Caco-2 (cell line): ENCODE data around the gene RPLP2. TPM values are rescaled to one million over a fixed set of nuclear protein-coding genes. Genes with fewer than 3 reads are reported as not detected.
A peak's percentile ranks its signal among the peaks of the same experiment; 100 is the strongest.

Experiments
- BruUV-seq: library from RNA; stranded (reverse); fragments of 400-500 nt; replicated peaks from 2 replicates; lab custom pipeline; 2021; lab: Mats Ljungman, UMichigan
- CTCF ChIA-PET: fragments of 300-600 bp; sonication (Branson Sonifier 250); formaldehyde crosslinking; loops from one replicate; lab custom pipeline; 2022; ENCODE audit warnings: antibody characterized with exemption; lab: Charles Lee
- POLR2A ChIA-PET: fragments of 300-600 bp; sonication (Branson Sonifier 250); formaldehyde crosslinking; loops from one replicate; lab custom pipeline; 2022; ENCODE audit warnings: antibody characterized with exemption; lab: Charles Lee
- DNase-seq, 2 experiments: peaks; one replicate each; pipeline versions ENCODE4 v3.0.0 to v3.0.0-alpha.2; 2020 to 2022
- H3K27me3 ChIP-seq: replicated peaks from 2 replicates; pipeline ENCODE4 v1.6.0; 2011; ENCODE audit warnings: low read length; ENCODE audit not compliant: control insufficient read depth, insufficient read depth
- H3K36me3 ChIP-seq: 2 replicates; pipeline ENCODE4 v1.5.1; 2011; ENCODE audit warnings: low read length; ENCODE audit not compliant: control insufficient read depth, insufficient read depth
- H3K4me1 ChIP-seq: fragments of 250-450 bp; sonication (Bioruptor Pico); 2 replicates; pipeline ENCODE4 v1.5.1; 2020; ENCODE audit warnings: mild to moderate bottlenecking
- H3K4me3 ChIP-seq: 2 replicates; pipeline ENCODE4 v1.5.1; 2011; ENCODE audit warnings: low read depth, mild to moderate bottlenecking, control low read depth, low read length
- H3K9me3 ChIP-seq: fragments of 250-450 bp; sonication (Bioruptor Pico); 2 replicates; pipeline ENCODE4 v1.5.1; 2020; ENCODE audit warnings: mild to moderate bottlenecking, moderate library complexity
- H3K27ac Mint-ChIP-seq: one replicate; pipeline ENCODE4 v1.8.0; 2022; ENCODE audit warnings: mixed read lengths; ENCODE audit not compliant: unreplicated experiment
- H3K27me3 Mint-ChIP-seq: one replicate; pipeline ENCODE4 v1.8.0; 2022; ENCODE audit warnings: mixed read lengths; ENCODE audit not compliant: insufficient read depth, unreplicated experiment
- H3K36me3 Mint-ChIP-seq: one replicate; pipeline ENCODE4 v1.8.0; 2022; ENCODE audit warnings: mild to moderate bottlenecking, mixed read lengths; ENCODE audit not compliant: insufficient read depth, unreplicated experiment
- H3K4me1 Mint-ChIP-seq: one replicate; pipeline ENCODE4 v1.8.0; 2022; ENCODE audit warnings: low read depth, mixed read lengths; ENCODE audit not compliant: unreplicated experiment
- H3K4me3 Mint-ChIP-seq: one replicate; pipeline ENCODE4 v1.8.0; 2022; ENCODE audit warnings: mild to moderate bottlenecking, moderate library complexity, mixed read lengths; ENCODE audit not compliant: unreplicated experiment
- H3K9me3 Mint-ChIP-seq: one replicate; pipeline ENCODE4 v1.8.0; 2022; ENCODE audit warnings: mixed read lengths; ENCODE audit not compliant: unreplicated experiment
- intact Hi-C: fragments of 100-400 bp; cut with micrococcal nuclease; formaldehyde crosslinking; loops from one replicate; pipeline ENCODE4 v1.10.0; 2022; ENCODE audit not compliant: unreplicated experiment
- total RNA-seq: library from RNA; stranded (reverse); gene quantifications from 2 replicates; pipeline ENCODE4 v1.2.3, GENCODE V29; 2022
- TF ChIP-seq, protein P1 (sequence below), 2 experiments: fragments of 200-600 bp in 1 of 2; IDR thresholded peaks; 1 replicate in 1 of 2; 2 replicates in 1 of 2; pipeline versions ENCODE4 v1.5.1 to v1.8.0; 2011 to 2022; ENCODE audit warnings: antibody characterized with exemption in 1 of 2, control low read depth in 1 of 2, inconsistent platforms in 1 of 2, low read depth in 1 of 2, low read length in 1 of 2, mild to moderate bottlenecking in 1 of 2, moderate library complexity in 1 of 2; ENCODE audit not compliant: insufficient read depth in 1 of 2, severe bottlenecking in 1 of 2, unreplicated experiment in 1 of 2

The RPLP2 gene
- total RNA-seq, 1 experiment from 2014 or later: 2,622 TPM

DNA sequence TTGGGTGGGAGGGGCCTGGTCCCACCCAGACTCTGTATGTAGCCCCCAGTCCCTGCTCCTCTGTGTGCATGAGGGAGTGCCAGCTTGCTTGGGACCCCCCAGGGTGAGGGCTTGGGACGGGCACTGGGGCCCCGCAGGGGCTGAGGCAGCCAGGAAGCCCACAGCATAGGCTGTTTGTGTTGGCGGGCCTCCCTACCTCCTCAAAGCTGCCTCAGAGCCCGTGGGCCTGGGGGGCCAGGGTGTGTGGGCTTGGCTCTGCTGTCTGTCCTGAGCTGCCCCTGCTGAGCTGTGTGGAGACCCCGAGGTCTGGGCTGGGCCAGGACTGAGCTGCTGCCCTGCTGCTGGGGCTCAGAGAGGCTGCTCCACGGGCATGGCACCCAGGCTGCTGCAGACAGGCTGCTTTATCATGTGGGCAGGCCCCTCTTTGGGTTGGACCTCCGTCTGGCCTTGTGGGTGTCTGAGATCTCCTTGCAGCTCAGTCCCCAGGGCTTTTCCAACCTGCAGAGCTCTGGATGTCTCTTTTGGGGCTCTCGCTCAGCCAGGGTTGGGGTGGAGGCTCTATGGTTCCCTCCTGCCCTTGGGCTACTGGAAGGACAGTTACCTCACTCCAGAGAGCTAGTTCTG is 36.2 kb downstream of the RPLP2 start:
- intact Hi-C loops: no loop called here
- no peaks in the 10 kb centered on the region for H3K27me3 ChIP-seq
- ChIA-PET CTCF (interaction anchor here (1.4 kb wide), 1 partner anchor 52 kb away, joined by 5 read pairs; no protein-coding TSS in a partner anchor), POLR2A (no interaction called here)
- no peak overlapping the region for H3K4me3 Mint-ChIP-seq
- no peak for DNase-seq
- H3K36me3 ChIP-seq: no peaks in the 10 kb centered on the region
- no peaks in the 10 kb centered on the region for H3K9me3 ChIP-seq
- peaks cover 3% of the 10 kb centered on the region for H3K4me1 Mint-ChIP-seq
- H3K27ac Mint-ChIP-seq: no peak overlapping the region
- H3K9me3 Mint-ChIP-seq: no peaks in the 10 kb centered on the region
- H3K4me3 ChIP-seq: no peak overlapping the region
- H3K36me3 Mint-ChIP-seq: peaks cover 46% of the 10 kb centered on the region
- H3K27me3 Mint-ChIP-seq: no peaks in the 10 kb centered on the region
- TF ChIP-seq, protein P1, sequence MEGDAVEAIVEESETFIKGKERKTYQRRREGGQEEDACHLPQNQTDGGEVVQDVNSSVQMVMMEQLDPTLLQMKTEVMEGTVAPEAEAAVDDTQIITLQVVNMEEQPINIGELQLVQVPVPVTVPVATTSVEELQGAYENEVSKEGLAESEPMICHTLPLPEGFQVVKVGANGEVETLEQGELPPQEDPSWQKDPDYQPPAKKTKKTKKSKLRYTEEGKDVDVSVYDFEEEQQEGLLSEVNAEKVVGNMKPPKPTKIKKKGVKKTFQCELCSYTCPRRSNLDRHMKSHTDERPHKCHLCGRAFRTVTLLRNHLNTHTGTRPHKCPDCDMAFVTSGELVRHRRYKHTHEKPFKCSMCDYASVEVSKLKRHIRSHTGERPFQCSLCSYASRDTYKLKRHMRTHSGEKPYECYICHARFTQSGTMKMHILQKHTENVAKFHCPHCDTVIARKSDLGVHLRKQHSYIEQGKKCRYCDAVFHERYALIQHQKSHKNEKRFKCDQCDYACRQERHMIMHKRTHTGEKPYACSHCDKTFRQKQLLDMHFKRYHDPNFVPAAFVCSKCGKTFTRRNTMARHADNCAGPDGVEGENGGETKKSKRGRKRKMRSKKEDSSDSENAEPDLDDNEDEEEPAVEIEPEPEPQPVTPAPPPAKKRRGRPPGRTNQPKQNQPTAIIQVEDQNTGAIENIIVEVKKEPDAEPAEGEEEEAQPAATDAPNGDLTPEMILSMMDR (IDR thresholded peaks at IDR 0.05; ENCODE audit: insufficient read depth in 1 of 2, low read depth in 1 of 2, low read length in 1 of 2, severe bottlenecking in 1 of 2, unreplicated experiment in 1 of 2): no peak
- H3K4me1 ChIP-seq: peaks cover 44% of the 10 kb centered on the region
- BruUV-seq: no TSS peak

DNA sequence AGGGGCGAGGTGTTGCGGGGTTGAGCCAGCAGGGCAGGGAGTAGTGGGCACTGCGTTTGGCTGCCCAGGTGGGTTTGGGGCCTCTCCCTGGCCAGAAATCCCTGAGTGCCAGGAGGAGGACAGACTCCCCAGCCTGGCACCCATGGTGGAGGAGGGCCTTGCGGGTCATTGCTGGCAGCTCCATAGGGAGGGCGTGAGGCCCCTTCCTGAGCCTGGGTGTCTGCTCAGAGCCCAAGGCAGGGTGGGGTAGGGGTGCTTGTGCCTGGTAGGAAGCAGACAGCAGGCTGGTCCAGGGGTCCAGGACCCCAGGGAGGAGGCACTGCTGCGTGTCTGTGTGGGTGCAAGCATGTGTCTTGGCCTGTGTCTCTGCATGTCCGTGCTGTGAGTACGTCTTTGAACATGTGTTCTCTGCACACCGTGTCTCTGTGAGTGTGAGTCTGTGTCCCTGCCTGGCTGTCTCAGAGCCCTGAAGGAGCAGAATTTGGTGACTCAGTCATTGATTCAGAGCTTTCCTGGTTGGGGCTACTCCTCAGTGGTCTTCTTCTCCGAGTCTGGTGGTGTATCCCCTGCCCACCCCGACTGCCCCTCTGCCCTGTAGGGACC is 36.8 kb downstream of the RPLP2 start:
- no peaks in the 10 kb centered on the region for H3K9me3 Mint-ChIP-seq
- CTCF ChIA-PET: interaction anchor here (1.4 kb wide), 1 partner anchor 52 kb away, joined by 5 read pairs; no protein-coding TSS in a partner anchor

DNA sequence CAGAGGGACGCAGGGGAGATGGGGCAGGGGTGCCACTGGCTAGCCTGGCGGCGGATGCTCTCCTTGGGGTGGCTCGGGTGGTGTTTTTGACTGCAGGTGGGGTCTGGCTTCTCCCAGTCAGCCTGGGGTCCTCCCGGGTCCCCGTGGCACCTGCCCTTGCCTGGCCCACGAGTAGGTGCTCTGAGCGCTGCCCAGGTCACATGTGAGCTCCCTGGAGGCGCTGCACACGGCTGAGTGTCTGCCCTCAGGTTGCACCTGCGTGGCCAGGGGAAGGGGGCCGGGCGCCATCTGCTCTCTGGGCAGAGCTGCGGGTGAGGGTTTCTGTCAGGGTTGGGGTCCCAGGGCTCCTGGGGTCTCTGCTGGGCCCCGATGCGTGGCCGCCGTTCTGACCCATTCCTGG is 38.1 kb downstream of the RPLP2 start:
- Histone ChIP-seq H3K27me3 (no peaks in the 10 kb centered on the region), H3K4me1 (peaks cover 43% of the 10 kb centered on the region), H3K4me3 (no peak overlapping the region), H3K9me3 (no peaks in the 10 kb centered on the region), H3K36me3 (no peaks in the 10 kb centered on the region)
- intact Hi-C loops: loop anchor here (1.0 kb wide), 1 partner anchor 203 kb away; no protein-coding TSS in a partner anchor
- BruUV-seq: no TSS peak
- H3K9me3 Mint-ChIP-seq: no peaks in the 10 kb centered on the region
- H3K4me1 Mint-ChIP-seq: no peaks in the 10 kb centered on the region
- H3K27ac Mint-ChIP-seq: no peak overlapping the region
- ChIA-PET CTCF (interaction anchor here (0.9 kb wide), 1 partner anchor 203 kb away, joined by 8 read pairs; no protein-coding TSS in a partner anchor), POLR2A (no interaction called here)
- TF ChIP-seq, protein P1 (IDR thresholded peaks at IDR 0.05; ENCODE audit: insufficient read depth in 1 of 2, low read depth in 1 of 2, low read length in 1 of 2, severe bottlenecking in 1 of 2, unreplicated experiment in 1 of 2): no peak
- no peaks in the 10 kb centered on the region for H3K27me3 Mint-ChIP-seq
- no peak for DNase-seq
- peaks cover 40% of the 10 kb centered on the region for H3K36me3 Mint-ChIP-seq
- peak overlapping the region; percentile 77 for H3K4me3 Mint-ChIP-seq

More for the DNA sequence above, 36.8 kb downstream of the RPLP2 start:
- no TSS peak for BruUV-seq
- H3K36me3 ChIP-seq: no peaks in the 10 kb centered on the region
- no peaks in the 10 kb centered on the region for H3K27me3 ChIP-seq
- no peak for DNase-seq
- Mint-ChIP-seq H3K27ac (no peak overlapping the region), H3K4me1 (no peaks in the 10 kb centered on the region), H3K27me3 (no peaks in the 10 kb centered on the region), H3K4me3 (no peak overlapping the region), H3K36me3 (peaks cover 42% of the 10 kb centered on the region)
- H3K4me1 ChIP-seq: peaks cover 43% of the 10 kb centered on the region
- H3K4me3 ChIP-seq: no peak overlapping the region
- H3K9me3 ChIP-seq: no peaks in the 10 kb centered on the region
- POLR2A ChIA-PET: no interaction called here
- intact Hi-C loops: no loop called here
- TF ChIP-seq, protein P1 (IDR thresholded peaks at IDR 0.05; ENCODE audit: insufficient read depth in 1 of 2, low read depth in 1 of 2, low read length in 1 of 2, severe bottlenecking in 1 of 2, unreplicated experiment in 1 of 2): no peak
